NT2/D1 (cell line): Measurements from ENCODE around the gene FAM107B.

Experiments
- SUZ12 ChIP-seq: IDR thresholded peaks from 2 replicates; pipeline ENCODE4 v1.6.1; 2011; ENCODE audit not compliant: insufficient read length, insufficient read depth; ENCODE audit errors: extremely low read depth
- YY1 ChIP-seq: IDR thresholded peaks from 2 replicates; pipeline ENCODE4 v1.6.1; 2011; ENCODE audit not compliant: insufficient read length, insufficient read depth
- ZNF274 ChIP-seq: IDR thresholded peaks from 2 replicates; pipeline ENCODE4 v1.6.1; 2011; ENCODE audit warnings: mild to moderate bottlenecking, low read depth, low read length

DNA sequence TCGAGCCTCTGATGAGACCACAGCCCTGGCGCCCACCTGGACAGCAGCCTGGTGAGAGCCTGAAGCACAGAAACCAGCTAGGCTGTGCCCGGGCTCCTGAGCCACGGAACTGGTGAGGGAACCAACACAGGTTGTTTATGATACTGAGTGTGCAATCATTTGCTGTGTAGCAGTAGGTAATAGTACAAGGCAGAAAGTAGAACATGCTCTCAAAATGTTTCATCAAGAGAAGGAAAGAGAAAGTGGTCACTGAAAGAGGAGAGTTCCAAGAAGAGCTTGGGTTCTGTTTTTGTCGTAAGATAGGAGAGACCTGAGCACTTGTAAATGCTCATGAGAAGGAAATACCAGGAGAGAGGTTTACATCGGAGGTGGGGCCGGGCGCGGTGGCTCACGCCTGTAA, 208.2 kb downstream of the FAM107B start:
- TF ChIP-seq YY1 (no peak), ZNF274 (no peak), SUZ12 (no peak)
